Trophoblast cell (in vitro differentiated cells and primary cell): ENCODE results near the gene KIF21B.

Experiments used
- DNase-seq, 2 donors: peaks; one replicate each; pipeline ENCODE4 v3.0.0-alpha.2; 2016
- H2AFZ ChIP-seq: 2 replicates; pipeline ENCODE4 v1.6.1; 2013; ENCODE audit warnings: low read length, moderate library complexity, mild to moderate bottlenecking; ENCODE audit not compliant: insufficient read depth, poor library complexity
- H2AK5ac ChIP-seq: 2 replicates; pipeline ENCODE4 v1.6.1; 2013; ENCODE audit warnings: mild to moderate bottlenecking, low read length
- H2BK120ac ChIP-seq: 2 replicates; pipeline ENCODE4 v1.6.1; 2013; ENCODE audit warnings: low read length, mild to moderate bottlenecking, moderate library complexity; ENCODE audit not compliant: insufficient read depth, poor library complexity
- H2BK12ac ChIP-seq: 2 replicates; pipeline ENCODE4 v1.6.1; 2013; ENCODE audit warnings: mild to moderate bottlenecking, low read length, moderate library complexity
- H2BK5ac ChIP-seq: 2 replicates; pipeline ENCODE4 v1.6.1; 2013; ENCODE audit warnings: low read length, low read depth, moderate library complexity, mild to moderate bottlenecking; ENCODE audit not compliant: poor library complexity
- H3K14ac ChIP-seq: 2 replicates; pipeline ENCODE4 v1.6.1; 2013; ENCODE audit warnings: mild to moderate bottlenecking, low read length
- H3K18ac ChIP-seq: 2 replicates; pipeline ENCODE4 v1.6.1; 2013; ENCODE audit warnings: mild to moderate bottlenecking, low read length
- H3K23ac ChIP-seq: 2 replicates; pipeline ENCODE4 v1.6.1; 2013; ENCODE audit warnings: low read length
- H3K27ac ChIP-seq: 2 replicates; pipeline ENCODE4 v1.5.1; 2013; ENCODE audit warnings: low read depth, mild to moderate bottlenecking, inconsistent platforms, low read length, moderate library complexity
- H3K27me3 ChIP-seq: 2 replicates; pipeline ENCODE4 v1.6.1; 2013; ENCODE audit warnings: inconsistent platforms, mild to moderate bottlenecking, low read length, moderate library complexity; ENCODE audit not compliant: insufficient read depth
- H3K36me3 ChIP-seq, 2 experiments: 1 replicate in 1 of 2; 2 replicates in 1 of 2; pipeline ENCODE4 v1.6.1; 2013; ENCODE audit warnings: low read length in 2 of 2, mild to moderate bottlenecking in 2 of 2, moderate library complexity in 1 of 2; ENCODE audit not compliant: insufficient read depth in 2 of 2, control insufficient read depth in 1 of 2
- H3K4ac ChIP-seq: 2 replicates; pipeline ENCODE4 v1.6.1; 2013; ENCODE audit warnings: low read depth, mild to moderate bottlenecking, low read length, moderate library complexity
- H3K4me1 ChIP-seq, 2 experiments: 1 replicate in 1 of 2; 2 replicates in 1 of 2; pipeline ENCODE4 v1.6.1; 2013; ENCODE audit warnings: low read length in 2 of 2, mild to moderate bottlenecking in 2 of 2, moderate library complexity in 1 of 2; ENCODE audit not compliant: insufficient read depth in 2 of 2, control insufficient read depth in 1 of 2
- H3K4me2 ChIP-seq: 2 replicates; pipeline ENCODE4 v1.6.1; 2013; ENCODE audit warnings: inconsistent platforms, mild to moderate bottlenecking, low read length, moderate library complexity
- H3K4me3 ChIP-seq: 2 replicates; pipeline ENCODE4 v1.5.1; 2013; ENCODE audit warnings: mild to moderate bottlenecking, low read depth, low read length, inconsistent platforms
- H3K79me1 ChIP-seq: one replicate; pipeline ENCODE4 v1.6.1; 2013; ENCODE audit warnings: low read length
- H3K79me2 ChIP-seq: 2 replicates; pipeline ENCODE4 v1.6.1; 2013; ENCODE audit warnings: low read length, mild to moderate bottlenecking; ENCODE audit not compliant: control insufficient read depth, insufficient read depth, poor library complexity
- H3K9ac ChIP-seq: 2 replicates; pipeline ENCODE4 v1.6.1; 2013; ENCODE audit warnings: mild to moderate bottlenecking, low read length
- H3K9me3 ChIP-seq: 2 replicates; pipeline ENCODE4 v1.6.1; 2013; ENCODE audit warnings: low read depth, mild to moderate bottlenecking, control low read depth, inconsistent platforms, low read length; ENCODE audit not compliant: insufficient read depth
- H4K12ac ChIP-seq: 2 replicates; pipeline ENCODE4 v1.6.1; 2013; ENCODE audit warnings: low read depth, mild to moderate bottlenecking, low read length, moderate library complexity
- H4K8ac ChIP-seq: 2 replicates; pipeline ENCODE4 v1.6.1; 2013; ENCODE audit warnings: low read depth, mild to moderate bottlenecking, low read length, moderate library complexity
- H4K91ac ChIP-seq: one replicate; pipeline ENCODE4 v1.6.1; 2013; ENCODE audit warnings: low read depth, mild to moderate bottlenecking, low read length, moderate library complexity
- WGBS: extraction: QIAGEN DNeasy Blood & Tissue Kit; methylation state at CpG from one replicate; pipeline ENCODE4 v1.1.7; 2013; ENCODE audit warnings: missing lambda C conversion rate; ENCODE audit not compliant: insufficient read length, insufficient coverage; ENCODE audit errors: extremely low coverage; 5-methylcytosine and 5-hydroxymethylcytosine counted together

The KIF21B gene

GRCh38 chr1:201026234-201026633, 2.7 kb upstream of the KIF21B start:
- Histone ChIP-seq H2BK120ac (no peak overlapping the region), H3K4me3 (no peak overlapping the region), H3K27ac (no peak overlapping the region), H3K79me1 (peaks cover 1% of the 10 kb centered on the region), H3K14ac (no peak overlapping the region), H4K8ac (no peak overlapping the region), H2BK12ac (no peak overlapping the region), H3K9me3 (no peaks in the 10 kb centered on the region), H3K27me3 (peaks cover 15% of the 10 kb centered on the region), H4K12ac (no peak overlapping the region), H2AK5ac (no peak overlapping the region), H3K23ac (no peak overlapping the region), H3K79me2 (no peaks in the 10 kb centered on the region), H3K9ac (no peak overlapping the region), H3K4me2 (no peak overlapping the region), H3K36me3 (no peaks in the 10 kb centered on the region), H2BK5ac (no peak overlapping the region), H4K91ac (no peak overlapping the region), H3K4ac (no peak overlapping the region), H3K4me1 (peaks cover 3 to 4% of the 10 kb centered on the region in 2 experiments), H3K18ac (no peak overlapping the region), H2AFZ (no peak overlapping the region)
- WGBS = no CpG with 5 or more reads among the region's 3 CpGs
- DNase-seq = no peak

DNA sequence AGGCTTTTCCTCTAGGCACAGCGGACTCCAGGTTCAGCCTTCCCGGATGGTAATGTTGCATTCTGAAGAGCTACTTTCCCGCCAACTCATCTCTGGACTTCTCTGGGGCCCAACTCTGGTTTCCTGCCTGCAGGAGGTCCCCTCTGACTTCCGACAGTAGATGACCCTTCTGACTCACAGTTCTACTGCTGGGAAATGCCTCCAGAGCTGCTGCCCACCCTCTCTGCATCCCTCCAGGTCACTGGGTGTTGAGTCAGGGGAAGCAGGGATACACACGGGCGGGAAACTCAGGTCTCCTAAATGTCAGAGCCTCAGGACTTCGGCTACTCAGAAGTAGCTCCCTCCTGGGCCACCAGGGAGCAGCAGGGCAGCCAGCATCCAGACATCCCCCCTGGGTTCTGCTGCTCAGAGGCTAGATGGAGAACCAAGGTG, 2.1 kb upstream of the KIF21B start:
- no peak overlapping the region for H4K91ac ChIP-seq
- no peak overlapping the region for H2AK5ac ChIP-seq
- H3K79me1 ChIP-seq = peaks cover 1% of the 10 kb centered on the region
- peaks cover 3 to 4% of the 10 kb centered on the region in 2 experiments for H3K4me1 ChIP-seq
- no peak overlapping the region for H2BK12ac ChIP-seq
- no peak overlapping the region for H3K9ac ChIP-seq
- H3K4ac ChIP-seq = no peak overlapping the region
- no peak overlapping the region for H3K18ac ChIP-seq
- no peaks in the 10 kb centered on the region for H3K9me3 ChIP-seq
- no peak overlapping the region for H2BK5ac ChIP-seq
- H3K23ac ChIP-seq = no peak overlapping the region
- H3K4me3 ChIP-seq = no peak overlapping the region
- H3K14ac ChIP-seq = no peak overlapping the region
- H3K4me2 ChIP-seq = no peak overlapping the region
- H3K79me2 ChIP-seq = no peaks in the 10 kb centered on the region
- no peak overlapping the region for H3K27ac ChIP-seq
- no CpG with 5 or more reads among the region's 7 CpGs for WGBS
- H2AFZ ChIP-seq = no peak overlapping the region
- peak; percentile 12 to 13 for DNase-seq
- no peak overlapping the region for H4K8ac ChIP-seq
- H3K36me3 ChIP-seq = no peaks in the 10 kb centered on the region
- no peak overlapping the region for H4K12ac ChIP-seq
- peaks cover 15% of the 10 kb centered on the region for H3K27me3 ChIP-seq
- H2BK120ac ChIP-seq = no peak overlapping the region

DNA sequence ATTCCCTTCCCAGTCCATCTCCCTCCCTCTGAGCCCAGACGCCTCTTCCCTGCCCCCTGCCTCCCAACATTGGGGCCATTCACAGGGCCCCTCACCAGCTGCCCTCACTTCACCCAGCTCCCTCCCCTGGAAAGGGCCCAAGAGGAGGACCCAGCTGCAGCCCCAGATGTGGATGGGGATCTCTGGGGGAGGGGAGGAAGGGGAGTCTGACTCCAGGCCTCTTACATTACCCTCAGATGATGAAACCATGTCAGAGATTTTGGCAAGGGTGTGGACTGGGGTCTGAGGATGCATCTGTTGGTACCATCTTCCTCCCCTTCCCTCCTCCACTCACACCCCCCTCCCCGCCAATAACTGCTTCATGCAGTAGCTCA, 1.1 kb upstream of the KIF21B start:
- no peaks in the 10 kb centered on the region for H3K79me2 ChIP-seq
- no peak overlapping the region for H3K9ac ChIP-seq
- no peak overlapping the region for H4K12ac ChIP-seq
- no peak overlapping the region for H3K4ac ChIP-seq
- H4K8ac ChIP-seq = no peak overlapping the region
- no peak overlapping the region for H3K4me2 ChIP-seq
- WGBS = no CpG with 5 or more reads among the region's 2 CpGs
- no peak overlapping the region for H2BK12ac ChIP-seq
- H3K4me3 ChIP-seq = no peak overlapping the region
- H2AFZ ChIP-seq = no peak overlapping the region
- no peak overlapping the region for H3K14ac ChIP-seq
- peaks cover 3 to 4% of the 10 kb centered on the region in 2 experiments for H3K4me1 ChIP-seq
- no peak for DNase-seq
- no peak overlapping the region for H2AK5ac ChIP-seq
- peaks cover 15% of the 10 kb centered on the region for H3K27me3 ChIP-seq
- no peak overlapping the region for H3K27ac ChIP-seq
- no peak overlapping the region for H4K91ac ChIP-seq
- no peak overlapping the region for H2BK5ac ChIP-seq
- H3K36me3 ChIP-seq = no peaks in the 10 kb centered on the region
- H3K79me1 ChIP-seq = peaks cover 1% of the 10 kb centered on the region
- no peak overlapping the region for H3K18ac ChIP-seq
- no peaks in the 10 kb centered on the region for H3K9me3 ChIP-seq
- no peak overlapping the region for H3K23ac ChIP-seq
- no peak overlapping the region for H2BK120ac ChIP-seq

- Histone ChIP-seq H2AK5ac (no peak overlapping the region), H3K27me3 (peaks cover 15% of the 10 kb centered on the region), H2BK5ac (no peak overlapping the region), H2AFZ (no peak overlapping the region), H3K4me1 (peaks cover 3 to 4% of the 10 kb centered on the region in 2 experiments), H2BK12ac (no peak overlapping the region), H3K23ac (no peak overlapping the region), H3K9ac (no peak overlapping the region), H3K36me3 (no peaks in the 10 kb centered on the region), H3K79me2 (no peaks in the 10 kb centered on the region), H3K9me3 (no peaks in the 10 kb centered on the region), H3K4me2 (peak overlapping the region; percentile 56), H3K27ac (no peak overlapping the region), H3K18ac (no peak overlapping the region), H3K79me1 (peaks cover 1% of the 10 kb centered on the region), H3K14ac (no peak overlapping the region), H2BK120ac (no peak overlapping the region), H3K4ac (no peak overlapping the region), H4K91ac (no peak overlapping the region), H3K4me3 (no peak overlapping the region), H4K8ac (peak overlapping the region; percentile 13), H4K12ac (no peak overlapping the region)
- no CpG with 5 or more reads among the region's 17 CpGs for WGBS
- DNase-seq = no peak
These were observed 558 bp upstream of the KIF21B start for GRCh38 chr1:201023920-201024624.
